K562 (cell line): Measurements from ENCODE around the gene GPR162. TPM values are rescaled to one million over a fixed set of nuclear protein-coding genes. Genes with fewer than 3 reads are reported as not detected.

Experiments
- ATAC-seq: fragments of 200-7000 bp; cut with Tn5 transposase; 3 replicates; pipeline ENCODE4 v1.9.1; 2020; ENCODE audit warnings: moderate library complexity
- BruUV-seq: library from RNA; stranded (reverse); fragments of 400-500 nt; replicated peaks from 2 replicates; lab custom pipeline; 2021; lab: Mats Ljungman, UMichigan
- CTCF ChIA-PET: fragments of 300-600 bp; formaldehyde crosslinking; extraction: SDS; loops from one replicate; lab custom pipeline; 2021; ENCODE audit warnings: low intra/inter-chr PET ratio; lab: Yijun Ruan, JAX
- POLR2A ChIA-PET: fragments of 300-600, 350-650 bp; sonication (Branson Sonifier 250); formaldehyde crosslinking; extraction: SDS; loops from one replicate; lab custom pipeline; 2021; ENCODE audit warnings: antibody characterized with exemption, inconsistent platforms; lab: Yijun Ruan, JAX
- DNase-seq, 4 experiments: peaks; one replicate each; pipeline versions ENCODE4 v3.0.0 to v3.0.0-alpha.2; 2011 to 2018; ENCODE audit warnings: low spot score in 3 of 4, mixed read lengths in 3 of 4; ENCODE audit errors: extremely low read depth in 1 of 4
- FAIRE-seq: peaks from 2 replicates; lab custom pipeline; 2011; peaks lifted over from hg19 to GRCh38; lab: Jason Lieb, UNC
- H2AFZ ChIP-seq: 2 replicates; pipeline ENCODE4 v1.6.0; 2011; ENCODE audit warnings: low read depth, low read length, control low read depth, inconsistent platforms
- H3K27ac ChIP-seq: fragments of 200-600 bp; 3 replicates; pipeline ENCODE4 v1.8.0; 2011; ENCODE audit warnings: low read depth, mild to moderate bottlenecking, control low read depth, inconsistent platforms, low read length, moderate library complexity, mixed read lengths; ENCODE audit errors: extremely low read depth
- H3K27me3 ChIP-seq, 2 experiments: fragments of 300-600 bp in 1 of 2; 2 replicates in 1 of 2; 3 replicates in 1 of 2; pipeline versions ENCODE4 v1.6.0 to v1.8.0; 2011; ENCODE audit warnings: inconsistent platforms in 2 of 2, low read length in 2 of 2, mild to moderate bottlenecking in 1 of 2, mixed read lengths in 1 of 2, moderate library complexity in 1 of 2; ENCODE audit not compliant: control insufficient read depth in 2 of 2, insufficient read depth in 2 of 2
- H3K36me3 ChIP-seq: fragments of 300-600 bp; 3 replicates; pipeline ENCODE4 v1.8.0; 2011; ENCODE audit warnings: mild to moderate bottlenecking, low read length, inconsistent platforms; ENCODE audit not compliant: control insufficient read depth, insufficient read depth
- H3K4me1 ChIP-seq, 2 experiments: fragments of 200-600 bp in 1 of 2; replicated peaks in 1 of 2; 2 replicates in 1 of 2; 3 replicates in 1 of 2; pipeline versions ENCODE4 v1.5.1 to v1.8.0; 2011; ENCODE audit warnings: inconsistent platforms in 2 of 2, low read length in 2 of 2, mild to moderate bottlenecking in 1 of 2, mixed read lengths in 1 of 2, moderate library complexity in 1 of 2; ENCODE audit not compliant: control insufficient read depth in 2 of 2, insufficient read depth in 2 of 2
- H3K4me2 ChIP-seq: 2 replicates; pipeline ENCODE4 v1.6.1; 2011; ENCODE audit warnings: low read length, control low read depth, inconsistent platforms, mixed read lengths; ENCODE audit not compliant: insufficient read depth
- H3K4me3 ChIP-seq: fragments of 200-600 bp; sonication (generic), shearing (Covaris generic); 2 replicates; pipeline ENCODE4 v1.5.1; 2016; ENCODE audit warnings: control low read depth, inconsistent platforms
- H3K79me2 ChIP-seq: fragments of 200-600 bp; 3 replicates; pipeline ENCODE4 v1.8.0; 2011; ENCODE audit warnings: low read length, inconsistent platforms; ENCODE audit not compliant: control insufficient read depth, insufficient read depth
- H3K9ac ChIP-seq, 2 experiments: 2 replicates each; pipeline versions ENCODE4 v1.6.0 to v1.6.1; 2011; ENCODE audit warnings: low read depth in 2 of 2, low read length in 2 of 2, control low read depth in 1 of 2, inconsistent platforms in 1 of 2, mild to moderate bottlenecking in 1 of 2, mixed read lengths in 1 of 2; ENCODE audit not compliant: insufficient read depth in 1 of 2
- H3K9me1 ChIP-seq: one replicate; pipeline ENCODE4 v1.6.0; 2011; ENCODE audit warnings: inconsistent platforms, mild to moderate bottlenecking, low read length, moderate library complexity; ENCODE audit not compliant: control insufficient read depth, insufficient read depth
- H3K9me3 ChIP-seq: replicated peaks from 2 replicates; pipeline ENCODE4 v1.5.1; 2011; ENCODE audit warnings: low read depth, low read length, inconsistent platforms; ENCODE audit not compliant: control insufficient read depth, insufficient read depth
- H4K20me1 ChIP-seq: replicated peaks from 2 replicates; pipeline ENCODE4 v1.6.1; 2011; ENCODE audit warnings: low read length, inconsistent platforms, mixed read lengths; ENCODE audit not compliant: control insufficient read depth, insufficient read depth
- BHLHE40 ChIP-seq: IDR thresholded peaks from 2 replicates; pipeline ENCODE4 v1.6.1; 2011; ENCODE audit warnings: low read length, improper control_type of control experiment
- C11orf30 ChIP-seq: fragments of 450-650 bp; IDR thresholded peaks from 2 replicates; pipeline ENCODE4 v1.6.1; 2016; ENCODE audit warnings: low read depth, mild to moderate bottlenecking
- NELFE ChIP-seq: IDR thresholded peaks from 2 replicates; pipeline ENCODE4 v1.6.1; 2011; ENCODE audit warnings: mild to moderate bottlenecking; ENCODE audit not compliant: insufficient read depth, insufficient read length
- POLR2AphosphoS5 ChIP-seq: IDR thresholded peaks from 2 replicates; pipeline ENCODE4 v1.6.1; 2011; ENCODE audit warnings: mild to moderate bottlenecking, low read depth, low read length, moderate library complexity; ENCODE audit not compliant: control insufficient read depth, insufficient read depth
- PPARD ChIP-seq: fragments of 250-450 bp; sonication (Bioruptor Pico); IDR thresholded peaks from 2 replicates; pipeline ENCODE4 v1.8.0; 2022; ENCODE audit warnings: inconsistent platforms, mild to moderate bottlenecking, moderate library complexity
- RBBP5 ChIP-seq: fragments of 200-600 bp; sonication (generic); IDR thresholded peaks from 2 replicates; pipeline ENCODE4 v1.6.1; 2012; ENCODE audit warnings: borderline replicate concordance, mild to moderate bottlenecking, low read length, control low read depth, inconsistent platforms; ENCODE audit not compliant: insufficient read depth, poor library complexity, severe bottlenecking
- SAFB2 ChIP-seq: fragments of 200-400 bp; formaldehyde crosslinking; IDR thresholded peaks from 2 replicates; pipeline ENCODE4 v1.6.1; 2018; ENCODE audit warnings: borderline replicate concordance, low read length, low read depth, moderate library complexity; ENCODE audit not compliant: severe bottlenecking
- SRSF3 ChIP-seq: fragments of 200-400 bp; formaldehyde crosslinking; IDR thresholded peaks from 2 replicates; pipeline ENCODE4 v1.6.1; 2016; ENCODE audit warnings: mild to moderate bottlenecking, low read length, moderate library complexity; ENCODE audit not compliant: insufficient read depth
- ZFP30 ChIP-seq: fragments of 250-450 bp; sonication (Bioruptor Pico); IDR thresholded peaks from 2 replicates; pipeline ENCODE4 v1.8.0; 2022; ENCODE audit warnings: moderate library complexity, mild to moderate bottlenecking, inconsistent platforms, borderline replicate concordance
- WGBS: fragments of 100-300 bp; shearing (Covaris generic); methylation state at CpG from one replicate; pipeline ENCODE4 v1.1.6; 2016; ENCODE audit warnings: low coverage, mixed read lengths; ENCODE audit not compliant: insufficient coverage; ENCODE audit errors: missing lambda C conversion rate; 5-methylcytosine and 5-hydroxymethylcytosine counted together
- in situ Hi-C: fragments of 300-500 bp; cut with MboI; formaldehyde crosslinking; loops from 4 replicates; pipeline ENCODE4 v1.15.0; 2018; ENCODE audit warnings: inconsistent platforms, mixed read lengths
- intact Hi-C: fragments of 100-400 bp; cut with micrococcal nuclease; formaldehyde crosslinking; loops from 2 replicates; pipeline ENCODE4 v1.14.2; 2022
- polyA plus RNA-seq, 8 experiments: library from polyadenylated mRNA; depleted of rRNA in 4 of 8; stranded (reverse) in 5 of 8; unstranded in 3 of 8; fragments of >200 nt; fragmentation: Nextera tagmentation in 2 of 8; fragmentation: Illumina TruSeq in 1 of 8; extraction: Ambion mirVana in 2 of 8; extraction: Trizol in 1 of 8; gene quantifications; 2 replicates each; pipeline versions ENCODE4 v1.2.1 to v1.2.3, GENCODE V29; 2011 to 2014; ENCODE audit warnings: inconsistent platforms in 1 of 8, missing spikeins in 1 of 8
- total RNA-seq, 7 experiments: library from RNA; depleted of rRNA in 6 of 7; stranded (reverse); fragments of >200 nt in 6 of 7; fragmentation: Illumina TruSeq in 2 of 7; extraction: Trizol in 2 of 7; gene quantifications; 2 replicates each; pipeline versions ENCODE4 v1.2.1 to v1.2.3, GENCODE V29; 2011 to 2021; ENCODE audit warnings: low replicate concordance in 1 of 7
- TF ChIP-seq, protein P1 (sequence below): fragments of 450-650 bp; IDR thresholded peaks from 2 replicates; pipeline ENCODE4 v1.7.1; 2018; ENCODE audit warnings: mild to moderate bottlenecking, low read depth; ENCODE audit not compliant: partially characterized antibody

GPR162 gene
- total and polyA plus RNA-seq, 9 of the 15 experiments (the other 6 are each of a cell fraction or from before 2014, with no cell fraction given): 0.65 to 1.8 (median 1.1) TPM; not detected in 2

DNA sequence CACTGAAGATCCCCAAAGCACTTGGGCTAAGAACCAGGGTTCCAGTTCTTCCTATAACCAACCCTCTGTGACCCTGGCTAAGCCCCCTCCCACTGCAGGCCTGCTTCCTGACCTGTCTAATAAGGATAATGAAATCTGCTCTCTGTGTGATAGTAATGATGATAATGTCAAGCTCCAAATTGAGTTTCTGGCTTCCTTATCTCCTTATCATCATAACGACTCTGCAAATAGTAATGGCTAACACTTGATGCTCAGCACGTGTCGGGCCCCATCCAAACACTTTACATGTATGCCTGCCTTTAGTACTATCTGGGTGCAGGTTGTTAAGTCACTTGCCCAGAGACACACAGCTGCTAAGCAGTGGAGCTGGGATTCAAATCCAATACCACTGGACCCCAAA, 5.0 kb upstream of the GPR162 start:
- FAIRE-seq: no peak
- peaks cover 5 to 7% of the 10 kb centered on the region in 2 experiments; a peak in 4 of 5 replicates for H3K4me1 ChIP-seq
- no peak for DNase-seq
- BruUV-seq: no TSS peak
- H3K79me2 ChIP-seq: no peaks in the 10 kb centered on the region
- WGBS: 12% methylated on average over 3 of the region's 3 CpGs
- no peak for ATAC-seq
- H3K9ac ChIP-seq: no peak overlapping the region
- intact Hi-C loops: no loop called here
- in situ Hi-C loops: no loop called here
- no peak overlapping the region for H3K27ac ChIP-seq
- no peaks in the 10 kb centered on the region for H3K9me1 ChIP-seq
- no peaks in the 10 kb centered on the region for H3K36me3 ChIP-seq
- H3K4me3 ChIP-seq: no peak overlapping the region
- H3K4me2 ChIP-seq: no peak overlapping the region
- ChIA-PET POLR2A (interaction anchor here (0.6 kb wide), 1 partner anchor 424 kb away, joined by 3 read pairs; no protein-coding TSS in a partner anchor), CTCF (no interaction called here)
- H3K27me3 ChIP-seq: no peaks in the 10 kb centered on the region
- no peak for TF ChIP-seq SRSF3
- TF ChIP-seq, protein P1, sequence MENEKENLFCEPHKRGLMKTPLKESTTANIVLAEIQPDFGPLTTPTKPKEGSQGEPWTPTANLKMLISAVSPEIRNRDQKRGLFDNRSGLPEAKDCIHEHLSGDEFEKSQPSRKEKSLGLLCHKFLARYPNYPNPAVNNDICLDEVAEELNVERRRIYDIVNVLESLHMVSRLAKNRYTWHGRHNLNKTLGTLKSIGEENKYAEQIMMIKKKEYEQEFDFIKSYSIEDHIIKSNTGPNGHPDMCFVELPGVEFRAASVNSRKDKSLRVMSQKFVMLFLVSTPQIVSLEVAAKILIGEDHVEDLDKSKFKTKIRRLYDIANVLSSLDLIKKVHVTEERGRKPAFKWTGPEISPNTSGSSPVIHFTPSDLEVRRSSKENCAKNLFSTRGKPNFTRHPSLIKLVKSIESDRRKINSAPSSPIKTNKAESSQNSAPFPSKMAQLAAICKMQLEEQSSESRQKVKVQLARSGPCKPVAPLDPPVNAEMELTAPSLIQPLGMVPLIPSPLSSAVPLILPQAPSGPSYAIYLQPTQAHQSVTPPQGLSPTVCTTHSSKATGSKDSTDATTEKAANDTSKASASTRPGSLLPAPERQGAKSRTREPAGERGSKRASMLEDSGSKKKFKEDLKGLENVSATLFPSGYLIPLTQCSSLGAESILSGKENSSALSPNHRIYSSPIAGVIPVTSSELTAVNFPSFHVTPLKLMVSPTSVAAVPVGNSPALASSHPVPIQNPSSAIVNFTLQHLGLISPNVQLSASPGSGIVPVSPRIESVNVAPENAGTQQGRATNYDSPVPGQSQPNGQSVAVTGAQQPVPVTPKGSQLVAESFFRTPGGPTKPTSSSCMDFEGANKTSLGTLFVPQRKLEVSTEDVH: no peak
- TF ChIP-seq ZFP30 (CRISPR knock-in tag): no peak
- TF ChIP-seq C11orf30: no peak
- no peak for TF ChIP-seq BHLHE40
- no peak for TF ChIP-seq POLR2AphosphoS5
- TF ChIP-seq RBBP5: no peak
- no peak for TF ChIP-seq SAFB2
- no peak for TF ChIP-seq NELFE
- TF ChIP-seq PPARD (CRISPR knock-in tag): no peak
- no peak overlapping the region for H2AFZ ChIP-seq
- H3K9me3 ChIP-seq: no peaks in the 10 kb centered on the region
- H4K20me1 ChIP-seq: no peaks in the 10 kb centered on the region
